Stimulated activated CD8-positive, alpha-beta memory T cell treated with anti-CD3 and anti-CD28 coated beads, Interleukin-4, amount 100 ng/mL, for 24 hours (primary cell): Measurements from ENCODE around the gene DIP2C.

ENCODE experiments used
- DNase-seq: peaks from one replicate; pipeline ENCODE4 v3.0.0-alpha.2; 2020; ENCODE audit warnings: low read depth

The DIP2C gene

DNA sequence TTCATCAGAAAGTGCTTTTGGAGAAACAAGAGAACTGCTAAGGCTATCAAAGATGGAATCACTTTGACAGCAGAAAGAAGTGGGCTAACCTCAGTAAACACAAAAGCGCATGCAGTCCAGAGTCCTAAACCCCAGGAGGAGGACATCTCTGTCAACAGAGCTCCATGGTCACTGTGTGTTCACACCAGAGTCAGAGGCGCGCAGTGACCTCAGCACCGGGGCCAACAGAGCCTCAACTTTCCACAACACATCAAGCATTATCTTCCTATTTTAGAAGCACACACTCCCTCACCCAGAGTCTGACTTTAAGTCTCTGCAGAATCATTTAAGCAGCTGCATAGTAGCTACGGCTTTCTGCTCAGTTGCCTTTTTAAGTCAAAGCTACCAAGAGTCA, 195.3 kb downstream of the DIP2C start:
- DNase-seq: no peak

DNA sequence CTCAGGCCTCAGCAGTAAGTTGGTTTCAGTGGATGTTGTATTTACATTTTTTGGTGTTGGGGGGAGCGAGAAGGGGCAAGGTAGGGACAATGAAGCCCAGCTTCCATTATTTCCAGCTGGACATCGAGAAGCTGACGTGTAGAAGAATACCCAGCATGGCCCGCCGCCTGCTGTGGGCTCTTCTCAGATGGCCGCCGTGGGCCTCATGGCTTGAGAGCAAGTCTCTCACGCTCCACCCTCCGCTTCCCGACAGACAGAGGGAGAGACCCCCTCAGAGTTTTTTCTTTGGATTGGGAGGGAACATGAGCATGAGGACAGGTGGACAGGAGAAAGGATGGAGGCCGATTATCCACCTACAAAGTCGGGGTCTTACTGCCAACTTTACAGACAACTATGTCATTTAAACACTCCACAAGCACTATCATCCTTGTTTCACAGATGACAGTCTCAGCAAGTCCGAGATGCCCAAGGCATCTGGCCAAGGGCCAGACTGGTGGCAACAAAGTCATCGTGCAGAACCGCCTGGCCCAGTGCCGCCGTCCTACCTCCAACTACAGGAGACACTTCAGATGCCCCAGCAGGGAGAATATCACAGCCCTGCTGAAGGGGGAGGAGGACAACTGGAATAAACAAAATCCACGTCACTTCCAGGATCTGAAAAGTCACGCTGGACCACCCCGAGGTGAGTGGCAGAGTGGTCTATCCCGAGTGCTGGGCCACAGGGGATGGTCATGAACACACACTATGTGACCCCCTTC, 195.9 kb downstream of the DIP2C start:
- DNase-seq: no peak

- DNase-seq: no peak
These were observed 196.6 kb downstream of the DIP2C start for GRCh38 chr10:492836-493235.

GRCh38 chr10:491667-492424, 197.6 kb downstream of the DIP2C start:
- no peak for DNase-seq

DNA sequence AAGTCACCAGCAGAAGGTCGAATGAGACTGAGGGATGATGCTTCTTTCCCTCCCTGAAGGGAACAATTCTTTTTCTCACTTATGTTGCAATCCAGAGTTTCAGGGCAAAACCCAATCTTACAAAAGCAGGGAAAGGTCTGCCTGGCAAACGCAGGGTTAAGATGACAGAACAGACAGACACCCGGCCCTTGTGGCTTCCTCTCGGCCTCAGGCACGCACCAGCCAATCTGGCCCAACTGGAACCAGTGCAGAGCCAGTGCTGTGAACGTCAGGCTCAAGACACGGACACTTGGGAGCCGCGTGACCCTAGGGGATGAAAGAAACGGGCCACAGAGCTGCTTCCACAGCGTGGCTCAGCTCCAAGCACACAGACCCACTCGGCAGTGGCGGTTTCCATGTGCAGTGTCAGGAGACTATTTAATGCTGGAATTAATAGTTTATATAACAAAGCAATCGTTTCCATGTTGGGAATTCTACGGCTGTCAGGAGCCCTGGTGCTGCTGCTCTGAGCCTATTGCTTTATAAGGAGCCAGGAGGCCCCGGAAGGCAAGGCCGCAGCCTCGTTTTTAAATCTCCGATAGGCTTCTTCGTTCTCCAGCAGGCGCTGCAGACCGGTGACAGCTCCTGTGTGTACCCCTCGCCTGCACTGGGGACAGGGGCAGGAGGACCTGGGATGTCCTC, 198.4 kb downstream of the DIP2C start:
- no peak for DNase-seq

- DNase-seq: no peak
These were observed 199.2 kb downstream of the DIP2C start for GRCh38 chr10:490256-490655.

DNA sequence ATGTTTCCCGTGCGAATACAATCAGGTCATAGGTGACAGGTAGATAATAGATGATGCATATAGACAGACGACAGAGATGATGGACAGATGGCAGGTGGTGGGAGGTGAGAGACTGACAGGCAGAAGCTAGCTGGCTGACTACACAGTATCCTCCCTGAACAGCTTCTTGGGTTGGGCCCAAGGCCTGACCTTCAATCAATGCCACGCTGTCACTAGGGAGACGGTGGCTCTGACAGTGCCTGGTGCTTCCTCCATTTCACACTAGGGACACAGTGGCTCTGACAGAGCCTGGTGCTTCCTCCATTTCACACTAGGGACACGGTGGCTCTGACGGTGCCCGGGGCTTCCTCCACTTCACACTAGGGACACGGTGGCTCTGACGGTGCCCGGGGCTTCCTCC, 200.1 kb downstream of the DIP2C start:
- DNase-seq: no peak

- no peak for DNase-seq
These were observed 200.6 kb downstream of the DIP2C start for GRCh38 chr10:488933-489215.

- no peak for DNase-seq
These were observed 201.2 kb downstream of the DIP2C start for GRCh38 chr10:488081-488932.

GRCh38 chr10:486666-487322, 202.7 kb downstream of the DIP2C start:
- DNase-seq: no peak

- DNase-seq: no peak
These were observed 203.3 kb downstream of the DIP2C start for GRCh38 chr10:486206-486605.

DNA sequence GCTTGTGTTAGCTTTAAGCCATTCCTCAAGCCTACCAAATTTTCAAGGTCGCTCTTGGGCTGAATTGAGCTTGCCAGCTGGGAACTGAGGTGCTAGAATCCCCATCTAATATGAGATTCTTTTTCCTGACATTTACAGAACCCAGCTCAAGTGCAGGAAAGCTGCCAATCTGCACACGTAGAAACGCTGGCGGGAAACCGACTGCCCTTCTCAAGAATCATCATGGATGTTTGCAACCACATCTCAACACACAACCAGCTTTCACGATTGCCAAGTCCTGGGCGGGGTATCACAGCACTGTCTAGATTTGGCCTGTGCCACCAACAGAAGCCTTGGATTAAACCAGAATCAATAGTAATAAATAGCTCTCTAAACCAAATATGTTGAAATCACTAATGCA, 203.7 kb downstream of the DIP2C start:
- no peak for DNase-seq

GRCh38 chr10:484925-485661, 204.4 kb downstream of the DIP2C start:
- DNase-seq: no peak

- DNase-seq: no peak
These were observed 205.0 kb downstream of the DIP2C start for GRCh38 chr10:484441-484924.

GRCh38 chr10:483261-483660, 206.2 kb downstream of the DIP2C start:
- DNase-seq: no peak

DNA sequence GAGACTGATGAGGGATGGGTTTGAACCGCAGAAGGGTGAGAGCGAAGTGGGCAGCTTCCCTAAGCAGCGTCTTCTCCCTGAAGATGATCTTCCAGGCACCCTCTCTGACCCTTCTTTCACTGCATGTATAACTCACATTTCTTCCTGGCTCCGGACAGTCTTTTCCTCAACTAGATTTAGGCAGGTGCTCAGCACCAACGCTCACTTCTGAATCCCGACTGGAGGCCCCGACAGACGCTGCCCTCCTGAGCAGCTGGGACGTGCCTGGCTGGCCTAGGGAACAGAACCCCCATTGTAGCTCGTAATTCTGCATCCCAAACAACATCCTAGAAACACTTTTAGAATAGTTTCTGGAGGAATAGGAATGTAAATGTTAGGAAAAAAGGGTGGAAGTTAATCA, 206.6 kb downstream of the DIP2C start:
- no peak for DNase-seq

GRCh38 chr10:482051-482501, 207.4 kb downstream of the DIP2C start:
- no peak for DNase-seq

- DNase-seq: no peak
These were observed 207.8 kb downstream of the DIP2C start for GRCh38 chr10:481628-482027.

DNA sequence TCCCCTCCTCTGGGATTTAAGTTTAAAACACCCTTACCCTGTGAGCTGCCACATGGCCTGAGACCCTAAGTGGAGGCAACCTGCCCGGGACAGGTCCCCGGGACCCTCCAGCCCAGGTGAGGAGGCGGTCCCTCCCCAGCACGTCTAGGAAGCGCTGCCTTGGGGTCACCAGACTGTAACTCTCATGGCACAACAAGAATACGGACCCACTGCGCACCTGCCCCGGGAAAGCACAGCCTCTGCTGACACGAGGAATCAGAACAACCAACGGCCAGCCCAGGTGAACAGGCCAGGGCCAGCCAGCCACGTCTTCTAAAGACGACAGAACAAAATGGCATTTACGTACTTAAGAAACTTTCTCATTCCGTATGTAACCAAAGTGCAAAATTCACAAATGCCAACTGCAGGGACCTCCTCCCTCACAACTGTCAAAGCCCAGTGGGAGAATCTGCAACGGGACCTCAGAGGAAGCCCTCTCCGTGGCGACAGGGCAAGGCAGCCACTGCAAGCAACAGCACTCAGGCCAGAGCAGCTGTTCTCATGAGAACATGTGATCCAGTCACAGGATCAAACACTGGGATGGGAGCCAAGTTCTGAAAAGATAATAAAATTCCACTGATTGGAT, 208.4 kb downstream of the DIP2C start:
- no peak for DNase-seq

- no peak for DNase-seq
These were observed 209.0 kb downstream of the DIP2C start for GRCh38 chr10:480498-480927.
